T-helper 17 cell (primary cell): ENCODE measurements around the gene KMT2C. TPM values are rescaled to one million over a fixed set of nuclear protein-coding genes. Genes with fewer than 3 reads are reported as not detected.

ENCODE experiments used
- ATAC-seq: fragments of 150-1000 bp; cut with Tn5 transposase; 2 replicates; pipeline ENCODE4 v1.10.0; 2021; ENCODE audit warnings: mild to moderate bottlenecking, moderate library complexity
- DNase-seq, 3 donors: peaks; one replicate each; pipeline versions ENCODE4 v3.0.0 to v3.0.0-alpha.2; 2020 to 2021
- H3K9me3 ChIP-seq: one replicate; pipeline ENCODE4 v1.7.0; 2013; ENCODE audit warnings: low read length, mild to moderate bottlenecking; ENCODE audit not compliant: control insufficient read depth, poor library complexity, severe bottlenecking
- H3K27ac Mint-ChIP-seq: one replicate; pipeline ENCODE4 v1.8.0; 2022; ENCODE audit warnings: mild to moderate bottlenecking, moderate library complexity, mixed read lengths
- H3K27me3 Mint-ChIP-seq: one replicate; pipeline ENCODE4 v1.8.0; 2022; ENCODE audit warnings: mixed read lengths
- H3K36me3 Mint-ChIP-seq: one replicate; pipeline ENCODE4 v1.8.0; 2022; ENCODE audit warnings: low read depth, mixed read lengths
- H3K4me1 Mint-ChIP-seq: one replicate; pipeline ENCODE4 v1.8.0; 2022; ENCODE audit warnings: mild to moderate bottlenecking, mixed read lengths
- H3K4me3 Mint-ChIP-seq: one replicate; pipeline ENCODE4 v1.8.0; 2022; ENCODE audit warnings: mild to moderate bottlenecking, moderate library complexity, mixed read lengths
- total RNA-seq, 4 donors: library from RNA in 2 of 4; stranded (reverse) in 2 of 4; gene quantifications; one replicate each; pipeline ENCODE4 v1.2.3 and lab custom pipeline; 2022 to 2026

Gene KMT2C
- total RNA-seq, 2 donors from 2014 or later = 151 to 154 TPM

GRCh38 chr7:152173372-152174070 lies 262.3 kb downstream of the KMT2C start:
- ATAC-seq (no peak), DNase-seq (no peak)
- peak overlapping the region; percentile 14 for H3K27ac Mint-ChIP-seq
- no peaks in the 10 kb centered on the region for H3K9me3 ChIP-seq
- no peak overlapping the region for H3K4me3 Mint-ChIP-seq
- peaks cover 12% of the 10 kb centered on the region for H3K4me1 Mint-ChIP-seq
- H3K27me3 Mint-ChIP-seq = no peaks in the 10 kb centered on the region
- peaks cover 15% of the 10 kb centered on the region for H3K36me3 Mint-ChIP-seq

- no peak for DNase-seq
- Mint-ChIP-seq H3K27ac (no peak overlapping the region), H3K4me1 (peaks cover 8% of the 10 kb centered on the region), H3K27me3 (no peaks in the 10 kb centered on the region), H3K36me3 (peaks cover 12% of the 10 kb centered on the region), H3K4me3 (no peak overlapping the region)
- no peak for ATAC-seq
- no peaks in the 10 kb centered on the region for H3K9me3 ChIP-seq
Measured at GRCh38 chr7:152162287-152162686, 273.5 kb downstream of the KMT2C start.

- Mint-ChIP-seq H3K27me3 (no peaks in the 10 kb centered on the region), H3K27ac (peak overlapping the region; percentile 73), H3K36me3 (peaks cover 12% of the 10 kb centered on the region), H3K4me3 (no peak overlapping the region), H3K4me1 (peaks cover 8% of the 10 kb centered on the region)
- no peak for DNase-seq
- no peaks in the 10 kb centered on the region for H3K9me3 ChIP-seq
- ATAC-seq = no peak
Measured at GRCh38 chr7:152161171-152161570, 274.6 kb downstream of the KMT2C start.

DNA sequence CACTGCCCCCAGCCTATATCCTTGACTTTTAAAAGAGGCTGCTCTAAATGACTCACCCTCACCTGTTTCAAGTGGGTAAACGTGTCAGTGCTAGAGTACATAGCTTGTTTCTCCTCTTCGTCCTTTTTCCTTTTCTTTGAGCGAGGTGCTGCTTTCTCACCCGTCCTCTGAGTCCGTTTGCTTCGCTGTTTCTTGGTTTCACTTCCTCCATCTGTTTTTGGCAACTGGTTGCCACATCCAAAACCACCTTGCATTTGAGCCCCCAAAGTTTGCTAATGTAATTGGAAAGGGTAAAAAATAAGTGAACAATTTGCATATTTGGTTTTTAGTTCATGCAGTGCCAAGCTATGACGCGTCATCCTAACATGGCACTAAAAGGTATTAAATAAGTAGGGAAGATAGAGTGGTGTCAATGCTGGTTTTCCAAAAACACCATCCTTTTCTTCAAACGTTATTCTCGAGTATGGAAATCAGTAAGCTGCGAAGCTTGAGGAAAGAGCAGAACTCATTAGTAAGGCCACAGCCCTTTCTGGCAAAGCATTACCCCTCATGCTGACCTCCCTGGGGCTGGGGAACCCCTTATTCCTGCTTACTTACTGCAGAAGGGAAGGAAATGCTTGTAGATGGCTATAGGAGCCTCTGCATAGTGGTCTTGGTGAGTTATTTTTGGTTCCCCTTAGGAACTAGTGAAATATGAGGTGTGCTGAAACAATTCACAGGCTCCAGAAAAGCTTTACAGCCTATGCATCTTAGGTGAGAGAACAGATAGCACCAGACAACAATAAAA lies 276.8 kb downstream of the KMT2C start:
- Mint-ChIP-seq H3K4me3 (peak overlapping the region; percentile 65), H3K27ac (peak overlapping the region; percentile 83), H3K36me3 (peaks cover 10% of the 10 kb centered on the region), H3K4me1 (peaks cover 8% of the 10 kb centered on the region), H3K27me3 (no peaks in the 10 kb centered on the region)
- DNase-seq (no peak), ATAC-seq (peak; percentile 53)
- H3K9me3 ChIP-seq = no peaks in the 10 kb centered on the region

GRCh38 chr7:152152267-152152666 lies 283.5 kb downstream of the KMT2C start:
- Mint-ChIP-seq H3K4me1 (peaks cover 5% of the 10 kb centered on the region), H3K36me3 (peaks cover 11% of the 10 kb centered on the region), H3K27me3 (no peaks in the 10 kb centered on the region), H3K27ac (peak overlapping the region; percentile 11), H3K4me3 (no peak overlapping the region)
- ATAC-seq (no peak), DNase-seq (no peak)
- H3K9me3 ChIP-seq = no peaks in the 10 kb centered on the region

DNA sequence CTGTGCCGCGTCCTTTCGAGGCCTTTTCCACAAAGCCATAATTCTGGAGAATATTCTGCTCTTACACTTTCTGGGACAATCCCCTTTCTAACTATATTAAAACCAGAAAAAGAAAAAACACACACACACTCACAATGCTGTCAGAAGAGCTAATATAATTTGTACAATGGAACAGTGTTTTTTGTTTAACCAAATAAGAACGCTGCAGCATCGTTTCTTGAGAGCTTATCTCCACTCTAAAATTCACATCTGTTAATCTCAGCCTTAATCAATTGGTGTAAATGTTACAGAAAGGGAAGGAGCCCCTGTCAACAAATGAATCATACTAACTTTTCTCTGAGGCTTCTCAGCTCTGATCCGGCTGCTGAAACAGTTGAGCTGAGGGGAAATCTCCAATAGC lies 286.4 kb downstream of the KMT2C start:
- Mint-ChIP-seq H3K36me3 (peaks cover 11% of the 10 kb centered on the region), H3K4me3 (no peak overlapping the region), H3K4me1 (peaks cover 18% of the 10 kb centered on the region), H3K27ac (no peak overlapping the region), H3K27me3 (no peaks in the 10 kb centered on the region)
- H3K9me3 ChIP-seq = no peaks in the 10 kb centered on the region
- DNase-seq = no peak
- no peak for ATAC-seq

- H3K27me3 Mint-ChIP-seq = no peaks in the 10 kb centered on the region
- H3K36me3 Mint-ChIP-seq = peaks cover 11% of the 10 kb centered on the region
- ATAC-seq (no peak), DNase-seq (no peak)
- no peaks in the 10 kb centered on the region for H3K9me3 ChIP-seq
- no peak overlapping the region for H3K27ac Mint-ChIP-seq
- no peak overlapping the region for H3K4me3 Mint-ChIP-seq
- H3K4me1 Mint-ChIP-seq = peaks cover 22% of the 10 kb centered on the region
Measured at GRCh38 chr7:152148706-152149105, 287.1 kb downstream of the KMT2C start.

DNA sequence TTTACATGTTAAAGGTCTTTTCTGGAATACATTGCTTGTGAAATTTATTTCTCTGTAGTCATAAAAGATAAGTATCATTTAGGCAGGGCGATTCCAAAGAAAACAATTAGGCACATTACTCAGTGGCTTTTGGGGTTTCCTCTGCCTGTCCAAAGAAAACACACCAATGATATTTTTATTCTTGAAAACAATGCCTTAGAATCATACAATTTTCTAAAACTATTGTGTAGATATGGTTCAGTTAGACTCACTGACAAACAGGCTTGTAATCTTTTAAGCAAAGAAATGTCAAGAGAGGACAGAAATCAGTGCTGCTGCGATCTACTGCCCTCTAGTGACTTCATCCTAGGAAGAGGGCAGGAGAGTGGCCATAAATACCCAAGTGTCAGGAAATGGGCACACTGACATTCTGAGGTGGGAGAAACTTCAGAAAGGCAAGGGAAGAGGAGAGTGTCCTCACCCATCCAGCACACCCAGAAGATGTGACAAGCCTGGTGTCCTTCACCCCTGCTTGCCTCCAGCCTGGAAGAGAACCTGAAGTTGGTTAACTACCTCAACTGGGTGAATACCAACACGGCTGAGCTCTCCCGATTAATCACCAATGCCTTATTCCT lies 289.8 kb downstream of the KMT2C start:
- H3K27ac Mint-ChIP-seq = peak overlapping the region; percentile 96
- no peaks in the 10 kb centered on the region for H3K9me3 ChIP-seq
- ATAC-seq = peak; percentile 43
- H3K4me1 Mint-ChIP-seq = peaks cover 32% of the 10 kb centered on the region
- peaks cover 9% of the 10 kb centered on the region for H3K36me3 Mint-ChIP-seq
- DNase-seq = no peak
- H3K27me3 Mint-ChIP-seq = no peaks in the 10 kb centered on the region
- peak overlapping the region; percentile 90 for H3K4me3 Mint-ChIP-seq

GRCh38 chr7:152144557-152145245 lies 291.1 kb downstream of the KMT2C start:
- H3K27ac Mint-ChIP-seq = peak overlapping the region; percentile 96
- ATAC-seq (peak; percentile 87), DNase-seq (no peak)
- peaks cover 32% of the 10 kb centered on the region for H3K4me1 Mint-ChIP-seq
- H3K9me3 ChIP-seq = no peaks in the 10 kb centered on the region
- H3K4me3 Mint-ChIP-seq = peak overlapping the region; percentile 90
- H3K27me3 Mint-ChIP-seq = no peaks in the 10 kb centered on the region
- peaks cover 11% of the 10 kb centered on the region for H3K36me3 Mint-ChIP-seq

DNA sequence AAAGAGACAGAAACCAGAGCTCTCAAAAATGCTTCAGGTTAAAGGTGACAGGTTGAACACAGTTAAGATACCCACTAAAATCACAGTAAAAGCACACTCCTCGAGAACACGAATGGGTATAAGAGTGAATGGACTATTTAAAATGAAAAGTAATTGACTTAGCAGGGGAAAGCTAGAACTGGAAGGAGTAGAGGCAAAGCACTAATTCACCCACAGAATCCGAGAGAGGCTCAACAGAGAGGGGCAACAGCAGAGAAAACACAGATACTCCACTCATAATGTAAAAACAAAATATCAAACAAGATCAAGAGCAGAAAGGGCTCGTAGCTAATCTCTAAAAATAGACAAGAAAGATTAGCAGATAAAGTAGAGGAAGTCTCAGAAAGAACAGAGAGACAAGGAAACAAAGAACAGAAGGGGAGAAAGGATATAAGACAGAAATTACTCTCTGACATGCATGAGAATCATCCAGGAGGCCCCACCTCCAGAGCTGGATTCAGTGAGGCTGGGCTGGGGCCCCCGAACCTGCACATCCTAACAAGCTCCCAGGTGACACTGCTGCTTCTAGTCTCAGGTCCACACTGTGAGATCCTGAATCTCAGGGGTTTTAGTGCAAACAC lies 292.7 kb downstream of the KMT2C start:
- H3K9me3 ChIP-seq = no peaks in the 10 kb centered on the region
- DNase-seq (no peak), ATAC-seq (no peak)
- Mint-ChIP-seq H3K36me3 (peaks cover 6% of the 10 kb centered on the region), H3K4me3 (peak overlapping the region; percentile 87), H3K4me1 (peaks cover 32% of the 10 kb centered on the region), H3K27me3 (no peaks in the 10 kb centered on the region), H3K27ac (peak overlapping the region; percentile 96)

- Mint-ChIP-seq H3K4me3 (no peak overlapping the region), H3K27ac (peak overlapping the region; percentile 37)
- ATAC-seq = no peak
Measured at GRCh38 chr7:152140560-152140959, 295.2 kb downstream of the KMT2C start.

DNA sequence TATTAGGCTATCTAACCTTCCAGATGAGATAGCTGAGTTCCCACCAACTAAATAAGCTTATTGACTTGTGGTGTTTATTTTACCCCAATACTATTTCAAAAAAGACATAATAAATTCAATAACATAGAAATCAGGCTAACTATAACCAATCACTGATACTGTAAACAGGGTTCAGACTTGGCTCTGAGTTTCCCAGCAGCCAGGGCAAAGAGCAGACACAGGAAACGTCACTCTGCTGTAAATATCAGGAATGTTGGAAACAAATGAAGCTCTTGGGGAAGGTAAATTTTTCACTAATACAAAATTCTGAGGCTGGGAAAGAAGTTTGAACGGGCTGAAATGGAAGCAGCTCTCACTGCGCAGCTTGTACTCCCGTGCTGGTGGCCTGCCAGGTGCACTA lies 295.7 kb downstream of the KMT2C start:
- no peaks in the 10 kb centered on the region for H3K27me3 Mint-ChIP-seq
- H3K27ac Mint-ChIP-seq = no peak overlapping the region
- DNase-seq (no peak), ATAC-seq (no peak)
- peaks cover 8% of the 10 kb centered on the region for H3K36me3 Mint-ChIP-seq
- no peak overlapping the region for H3K4me3 Mint-ChIP-seq
- peaks cover 25% of the 10 kb centered on the region for H3K4me1 Mint-ChIP-seq
- no peaks in the 10 kb centered on the region for H3K9me3 ChIP-seq

More at GRCh38 chr7:152140560-152140959, 295.2 kb downstream of the KMT2C start:
- no peak for DNase-seq
- H3K9me3 ChIP-seq = no peaks in the 10 kb centered on the region
- no peaks in the 10 kb centered on the region for H3K27me3 Mint-ChIP-seq
- peaks cover 30% of the 10 kb centered on the region for H3K4me1 Mint-ChIP-seq
- peaks cover 8% of the 10 kb centered on the region for H3K36me3 Mint-ChIP-seq
